Left renal pelvis (tissue), 4 donors: ENCODE measurements around the gene KCNK10. TPM values are rescaled to one million over a fixed set of nuclear protein-coding genes. Genes with fewer than 3 reads are reported as not detected.

Source experiments
- DNase-seq, 4 donors: peaks; one replicate each; pipeline ENCODE4 v3.0.0-alpha.2; 2013; ENCODE audit warnings: low read depth in 4 of 4, low spot score in 3 of 4
- polyA plus RNA-seq, 4 donors: library from polyadenylated mRNA; unstranded; fragments of 120-200 nt; gene quantifications; one replicate each; pipeline ENCODE4 v1.2.1, GENCODE V29; 2013; ENCODE audit not compliant: insufficient read length in 4 of 4

Gene KCNK10
- polyA plus RNA-seq, 4 donors: 0.13 to 0.24 (median 0.22) TPM

DNA sequence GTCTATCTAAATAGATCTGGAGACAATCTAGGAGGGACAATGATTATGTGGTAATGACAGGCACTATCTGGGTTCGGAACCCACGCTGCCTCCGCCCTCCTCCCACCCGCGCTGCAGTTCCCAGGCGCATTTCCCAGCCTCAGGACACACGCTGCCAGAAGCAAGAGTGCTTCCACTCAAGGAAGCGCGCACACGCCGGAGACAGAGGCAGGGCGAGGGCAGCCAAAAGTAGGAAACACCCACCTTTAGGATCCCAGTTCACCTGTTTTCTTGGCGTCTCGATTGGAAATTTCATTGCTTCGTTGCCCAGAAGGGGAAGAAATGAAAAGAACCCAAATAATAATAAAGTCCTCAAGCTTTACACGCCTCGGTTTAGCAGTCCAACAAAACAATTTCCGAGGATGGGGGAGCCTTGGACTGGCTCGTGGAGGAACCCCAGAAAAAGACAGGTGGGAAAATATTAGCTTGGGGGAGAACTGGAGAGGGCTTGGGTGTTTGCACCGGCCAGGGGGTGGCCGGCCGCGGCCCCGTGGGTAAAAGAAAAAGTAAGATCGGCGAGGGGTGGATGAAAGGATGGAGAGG lies 474 bp downstream of the KCNK10 start:
- DNase-seq: no peak

DNA sequence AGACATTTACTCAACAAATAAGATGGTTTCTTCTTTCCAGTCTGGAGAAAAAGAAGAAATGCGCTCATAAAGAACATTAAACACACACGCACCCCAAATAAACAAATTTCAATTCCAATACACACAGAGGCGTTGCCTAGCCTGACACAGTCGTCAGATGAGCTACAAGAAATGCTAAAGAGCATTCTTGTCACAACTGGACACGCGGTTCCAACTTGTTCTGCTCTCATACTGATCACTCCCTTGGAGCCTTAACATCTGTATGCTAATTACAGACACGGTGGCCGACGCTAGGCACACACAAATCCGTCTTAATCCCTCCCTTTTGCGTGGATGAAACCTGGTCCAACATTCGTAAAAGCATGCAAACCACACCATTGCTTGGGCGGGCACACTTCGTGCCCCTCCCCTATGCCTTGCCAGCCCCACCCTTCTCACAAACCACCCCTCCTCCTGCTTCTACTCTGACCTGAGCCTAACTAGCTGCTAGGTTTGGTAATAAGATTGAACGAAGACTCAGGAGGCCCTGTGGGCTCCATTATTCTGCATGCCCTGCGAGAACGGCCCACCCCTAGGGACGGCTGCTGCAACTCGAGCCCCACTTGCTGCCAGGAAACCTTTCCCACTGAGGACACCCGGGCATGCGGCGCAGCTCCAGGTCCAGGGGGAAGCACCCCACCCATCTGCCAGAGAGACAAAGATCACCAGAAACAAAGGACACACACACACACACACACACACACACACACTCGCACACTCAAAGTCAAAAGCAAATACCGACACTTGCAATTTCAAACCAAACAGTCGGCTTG lies 1.2 kb downstream of the KCNK10 start:
- no peak for DNase-seq

DNA sequence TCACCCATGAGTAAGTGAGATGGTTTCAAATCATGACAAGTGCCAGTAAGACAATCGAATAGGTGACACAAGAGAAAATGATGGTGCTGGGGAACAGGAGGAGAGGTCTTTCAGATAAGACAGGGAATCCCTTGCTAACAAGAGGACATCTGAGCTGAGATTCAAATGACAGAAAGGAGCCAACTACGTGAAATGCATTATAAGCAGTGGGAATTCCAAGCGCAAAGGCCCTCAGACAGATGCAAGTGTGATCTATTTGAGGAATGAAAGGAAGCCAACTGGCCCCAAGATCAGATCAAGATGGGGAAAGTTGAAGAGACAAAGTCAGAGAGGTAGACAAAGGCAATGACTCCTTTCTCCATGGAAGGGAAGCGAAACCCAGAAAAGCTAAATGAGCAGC lies 4.7 kb downstream of the KCNK10 start:
- no peak for DNase-seq

DNA sequence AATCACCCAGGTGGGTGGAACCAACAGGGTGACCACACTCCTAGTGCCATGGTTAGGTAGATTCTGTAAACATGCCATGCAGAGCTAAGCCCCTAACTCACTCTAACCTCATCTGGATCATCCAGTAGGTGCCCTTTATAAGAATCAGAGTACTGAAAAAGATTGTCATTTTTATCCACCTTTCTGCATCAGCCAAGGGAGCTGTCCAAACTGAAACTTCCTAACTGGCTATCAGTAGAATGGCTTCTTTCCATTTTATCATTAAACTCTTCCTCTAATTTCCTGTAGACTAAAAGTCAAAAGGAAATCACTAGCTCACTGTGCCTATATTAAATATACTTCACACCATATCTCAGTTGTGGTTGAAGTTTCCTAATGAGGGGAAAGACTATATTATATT lies 6.5 kb downstream of the KCNK10 start:
- no peak for DNase-seq

DNA sequence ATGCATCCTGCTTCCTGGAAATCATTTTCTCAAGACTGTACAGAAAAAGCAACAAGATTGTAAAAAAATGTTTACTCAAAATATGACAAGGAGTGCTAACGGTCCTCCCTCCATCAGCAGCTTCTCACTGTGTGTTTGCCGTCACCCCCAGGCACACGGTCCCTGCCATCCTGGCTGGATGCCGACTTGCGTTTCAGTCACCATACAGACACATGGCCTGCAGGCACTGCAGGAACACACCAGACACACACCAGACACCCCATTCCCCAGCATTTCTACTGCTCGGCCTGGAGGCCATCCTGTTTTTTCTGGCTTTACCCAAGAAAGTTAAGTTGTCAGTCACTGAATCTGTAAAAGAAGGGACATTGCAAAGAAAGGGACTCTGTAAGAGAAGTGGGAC lies 10.8 kb downstream of the KCNK10 start:
- no peak for DNase-seq

DNA sequence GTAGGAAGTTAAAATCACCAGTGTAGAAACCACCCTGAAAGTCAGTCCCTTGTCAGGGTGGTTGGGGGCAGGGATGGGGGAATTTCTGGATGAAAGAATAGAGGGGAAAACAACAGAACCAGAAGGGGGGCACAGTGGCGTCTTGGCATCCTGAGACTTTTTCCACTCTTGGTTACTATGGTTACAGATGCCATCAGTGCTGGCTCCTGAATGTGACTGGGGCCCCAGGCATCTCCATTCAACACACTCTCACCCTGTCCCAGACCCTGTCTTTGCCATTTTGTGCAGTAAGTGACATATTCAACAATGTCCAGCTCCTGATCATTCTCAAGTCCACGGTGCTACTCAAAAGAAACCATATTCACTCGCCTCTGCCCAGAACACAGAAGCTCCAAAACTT lies 11.3 kb downstream of the KCNK10 start:
- DNase-seq: no peak

DNA sequence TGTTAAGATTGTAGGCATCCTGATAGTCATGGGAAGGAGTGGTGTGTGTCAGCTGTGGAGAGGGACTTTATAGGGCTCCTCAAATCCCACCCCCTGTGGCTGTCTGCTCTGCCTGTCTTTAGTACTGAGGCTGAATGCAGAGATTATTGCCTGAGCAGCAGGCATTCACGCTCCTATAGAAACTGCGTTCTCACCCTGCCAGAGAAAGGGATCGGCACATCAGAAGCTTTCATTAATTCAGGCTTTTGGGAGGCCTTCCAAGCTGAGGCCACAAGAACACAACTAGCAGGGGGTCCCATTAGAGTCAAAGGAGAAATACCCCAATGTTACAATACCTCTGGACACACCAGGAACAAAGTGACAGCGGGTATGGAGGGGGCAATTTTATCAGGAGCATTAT lies 12.6 kb downstream of the KCNK10 start:
- DNase-seq: no peak

DNA sequence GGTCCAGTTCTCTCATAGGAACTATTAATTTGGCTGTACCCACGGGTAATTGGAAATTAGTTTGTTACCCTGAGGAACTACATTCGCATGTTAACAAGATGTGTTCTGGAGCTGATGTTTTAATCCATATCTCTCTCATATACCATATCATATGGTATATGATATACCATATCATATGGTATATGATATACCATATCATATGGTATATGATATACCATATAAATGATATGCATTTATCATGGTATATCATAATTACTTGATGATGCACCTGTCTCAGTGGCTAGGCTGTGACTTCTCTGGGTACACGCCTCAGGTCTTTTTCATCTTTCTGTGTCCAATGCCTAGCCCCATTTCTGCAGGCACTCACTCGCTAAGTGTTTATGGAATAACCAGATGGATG lies 13.0 kb downstream of the KCNK10 start:
- DNase-seq: no peak

DNA sequence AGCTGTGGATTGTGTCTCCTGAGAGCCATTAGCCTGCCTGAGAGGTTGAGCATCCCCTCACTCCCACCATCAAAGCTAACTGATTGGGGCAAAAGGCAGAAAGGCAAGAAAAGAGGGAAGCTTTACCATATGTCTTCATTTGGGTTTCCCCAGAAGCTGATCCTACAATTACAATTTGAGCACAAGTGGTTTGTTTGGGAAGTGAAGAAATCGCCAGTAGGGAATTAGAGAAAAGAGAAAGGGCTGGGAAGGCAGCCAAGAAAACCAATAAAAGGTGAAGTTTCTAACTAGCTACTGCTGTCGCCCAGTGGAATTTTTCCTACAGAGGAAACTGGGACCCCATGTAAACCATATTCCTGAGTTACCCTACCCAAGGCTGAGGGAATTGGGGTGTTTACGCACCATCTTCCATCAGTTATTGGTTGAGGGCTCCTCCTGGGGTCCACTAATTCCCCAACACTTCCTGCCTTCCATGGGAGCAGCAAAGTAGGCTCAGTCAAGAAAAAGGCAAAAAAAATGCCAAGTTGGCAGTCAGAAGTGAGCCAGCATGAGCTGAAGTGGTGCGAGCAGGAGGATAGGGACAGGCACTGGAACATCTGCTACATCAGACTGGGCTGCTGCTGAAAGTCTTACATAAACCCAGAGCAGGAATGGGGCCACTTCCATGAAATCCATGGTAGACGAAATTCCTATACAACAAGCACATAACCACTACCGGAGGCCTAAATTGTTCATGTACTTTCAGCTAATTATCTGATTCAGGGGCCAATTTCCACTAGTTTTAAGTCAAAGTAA lies 17.3 kb downstream of the KCNK10 start:
- DNase-seq: no peak

DNA sequence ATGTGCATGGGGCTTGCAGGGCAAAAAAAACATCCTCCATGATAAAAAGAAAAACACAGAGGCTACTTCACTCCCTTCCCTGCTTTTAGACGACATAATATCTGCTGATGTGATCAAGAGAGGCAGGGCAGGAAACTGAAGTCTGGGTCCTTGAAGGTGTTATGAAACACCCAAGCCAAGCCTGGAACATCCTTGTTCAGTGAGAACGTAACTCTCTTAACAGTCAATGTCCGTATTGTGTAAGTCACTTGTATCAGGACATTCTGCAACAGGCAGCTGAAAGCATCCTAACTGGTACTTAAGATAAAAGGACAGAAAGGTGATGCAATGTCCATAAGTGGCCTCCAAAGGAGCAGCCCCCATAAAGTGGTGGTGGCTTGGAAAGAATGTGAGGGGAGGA lies 20.0 kb downstream of the KCNK10 start:
- DNase-seq: no peak

DNA sequence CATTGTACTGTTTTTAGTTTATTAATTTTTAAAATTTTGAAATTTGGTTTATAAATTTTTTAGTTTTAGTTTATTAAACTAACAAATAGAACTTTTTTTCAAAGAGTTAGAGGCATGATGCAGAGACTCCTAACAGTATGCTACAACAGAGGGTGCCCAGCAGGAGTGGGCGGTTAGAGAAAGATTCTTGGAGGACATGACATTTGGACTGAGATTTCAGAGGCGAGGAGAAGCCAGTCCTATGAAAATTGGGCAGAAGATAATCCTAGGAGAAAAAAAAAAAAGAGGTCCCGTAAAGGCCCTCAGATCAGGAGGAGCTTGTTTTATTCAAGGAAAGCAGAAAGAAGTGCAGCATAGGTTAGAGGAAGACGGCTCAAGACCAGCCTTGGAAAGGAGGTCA lies 21.7 kb downstream of the KCNK10 start:
- no peak for DNase-seq

DNA sequence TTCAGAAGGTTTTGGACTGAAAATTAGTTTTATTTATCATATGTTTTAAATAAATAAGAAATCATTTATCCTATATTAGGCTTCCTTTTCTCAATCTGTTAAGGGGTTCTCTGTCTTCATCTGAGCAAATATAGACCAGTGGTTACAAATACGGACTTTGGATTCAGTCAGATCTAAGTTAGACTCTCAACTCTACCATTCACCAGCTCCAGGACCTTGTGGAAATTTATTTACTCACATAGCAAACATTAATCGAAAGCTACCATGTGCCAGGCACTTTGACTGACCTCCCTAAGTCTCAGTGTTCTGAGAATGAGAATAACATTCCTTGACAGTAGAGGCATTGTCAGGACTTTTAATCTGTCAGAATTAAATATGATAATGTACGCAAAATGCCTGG lies 22.3 kb downstream of the KCNK10 start:
- DNase-seq: no peak

DNA sequence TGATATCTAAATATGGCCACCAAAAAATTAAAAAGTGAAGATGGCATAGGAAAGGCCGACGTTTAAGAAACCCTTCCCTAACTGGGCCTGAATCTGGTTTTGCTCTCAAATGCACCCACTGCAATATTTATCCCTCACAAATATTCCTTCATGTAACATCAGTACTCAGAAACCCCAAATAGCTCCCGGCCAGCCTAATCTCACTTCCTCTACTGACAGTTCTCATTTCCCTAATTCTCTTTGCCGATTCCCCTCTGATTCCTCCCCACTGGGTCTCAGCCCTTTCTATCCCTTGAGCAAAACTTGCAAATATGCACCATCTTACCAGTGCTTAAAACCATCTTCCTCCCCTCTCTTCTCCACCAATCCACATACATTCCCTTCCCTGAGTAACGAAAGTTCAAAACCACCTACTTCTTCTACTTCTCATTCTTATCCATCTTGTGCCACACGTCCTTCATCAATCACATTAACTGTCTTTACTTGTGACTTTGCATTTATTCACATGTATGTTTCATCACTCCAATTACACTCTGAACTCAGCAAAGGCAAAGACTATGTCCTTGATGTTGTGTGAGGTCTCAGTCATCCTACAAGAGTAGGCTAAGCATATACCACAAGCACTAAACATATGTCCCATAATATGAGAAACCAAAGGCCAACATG lies 23.1 kb downstream of the KCNK10 start:
- DNase-seq: no peak

DNA sequence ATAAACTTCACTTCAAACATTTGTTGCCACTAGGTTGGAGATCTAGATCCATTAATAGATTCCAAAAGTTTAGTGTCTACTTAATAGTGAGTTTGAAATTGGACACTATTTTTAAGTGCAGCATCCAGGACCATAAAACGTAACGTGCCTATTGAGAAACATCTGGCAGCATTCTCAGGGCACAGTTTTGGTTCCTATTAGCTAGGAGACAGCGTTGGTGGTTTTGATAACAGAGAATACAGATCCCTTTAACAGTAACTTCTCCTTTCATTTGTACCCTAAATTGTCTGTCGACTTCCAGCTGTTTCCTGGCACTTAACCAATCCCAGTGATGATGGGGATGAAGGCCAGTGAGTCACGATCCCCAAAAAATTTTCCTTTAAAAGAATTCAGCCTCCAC lies 25.8 kb downstream of the KCNK10 start:
- no peak for DNase-seq

DNA sequence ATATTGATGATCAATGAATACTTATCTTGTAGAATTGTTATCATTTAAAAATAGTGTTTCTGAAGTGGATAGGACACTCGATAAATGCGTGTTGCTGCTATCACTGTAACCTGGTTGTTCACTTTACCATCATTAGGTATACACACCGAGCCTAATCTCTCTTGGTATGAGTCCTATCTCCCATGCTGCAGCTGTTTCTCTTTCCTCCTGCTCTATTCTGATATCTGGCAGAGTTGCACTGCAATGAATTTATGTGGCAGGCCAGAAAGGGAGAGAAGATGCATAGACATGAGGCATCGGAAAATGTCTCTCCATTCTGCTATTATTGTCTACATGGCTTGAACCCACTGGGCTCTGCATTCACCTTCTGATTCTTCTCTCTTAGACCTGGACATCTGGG lies 26.7 kb downstream of the KCNK10 start:
- DNase-seq: no peak

DNA sequence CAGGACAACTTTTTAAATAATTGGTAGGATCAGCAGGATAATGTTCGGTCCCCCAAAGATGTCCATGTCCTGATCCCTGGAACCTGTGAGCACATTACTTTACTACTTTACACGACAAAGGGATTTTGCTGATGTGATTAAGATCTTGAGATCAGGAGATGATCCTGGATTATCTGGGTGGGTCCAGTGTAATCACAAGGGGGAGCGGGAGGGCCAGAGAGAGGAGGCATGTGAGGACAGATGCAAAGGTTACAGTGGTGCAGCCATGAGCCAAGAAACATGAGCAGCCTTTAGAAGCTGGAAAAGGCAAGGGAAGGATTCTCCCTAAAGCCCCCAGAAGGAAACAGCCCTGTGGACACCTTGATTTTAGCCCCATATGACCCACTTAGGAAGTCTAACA lies 33.1 kb downstream of the KCNK10 start:
- DNase-seq: no peak

DNA sequence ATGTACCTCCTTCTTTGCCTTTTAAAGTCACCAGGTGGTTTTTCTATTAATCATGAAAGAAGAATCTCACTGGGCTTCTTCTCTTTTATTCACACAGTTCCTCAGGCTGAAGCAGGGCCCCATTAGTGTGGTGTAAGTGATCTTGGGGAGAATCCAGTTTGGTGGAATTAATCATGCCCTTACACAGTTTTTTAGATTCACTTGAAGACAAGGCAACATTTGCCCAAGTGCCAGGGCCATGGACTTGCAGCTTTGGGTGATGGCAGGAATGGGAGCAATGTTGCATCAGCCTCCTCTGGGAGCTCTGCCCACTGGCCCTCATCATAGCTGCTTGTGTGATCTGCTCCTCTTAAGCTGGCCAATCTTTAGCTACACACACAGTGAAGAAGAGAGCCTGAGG lies 33.8 kb downstream of the KCNK10 start:
- DNase-seq: no peak

DNA sequence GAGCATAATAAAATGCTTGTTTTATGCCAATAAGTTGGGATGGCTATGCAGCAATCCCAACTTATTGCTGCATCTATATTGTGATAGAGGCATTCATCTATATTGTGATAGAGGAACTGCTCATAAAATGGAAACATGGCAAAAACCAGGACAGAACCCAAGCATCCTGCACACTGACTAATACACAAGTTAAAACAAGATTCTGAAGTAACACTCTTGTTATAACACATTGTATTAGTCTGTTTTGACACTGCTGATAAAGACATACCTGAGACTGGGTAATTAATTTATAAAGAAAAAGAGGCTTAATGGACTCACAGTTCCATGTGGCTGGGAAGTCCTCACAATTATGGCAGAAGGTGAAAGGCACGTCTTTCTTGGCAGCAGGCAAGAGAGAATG lies 36.8 kb downstream of the KCNK10 start:
- DNase-seq: no peak

DNA sequence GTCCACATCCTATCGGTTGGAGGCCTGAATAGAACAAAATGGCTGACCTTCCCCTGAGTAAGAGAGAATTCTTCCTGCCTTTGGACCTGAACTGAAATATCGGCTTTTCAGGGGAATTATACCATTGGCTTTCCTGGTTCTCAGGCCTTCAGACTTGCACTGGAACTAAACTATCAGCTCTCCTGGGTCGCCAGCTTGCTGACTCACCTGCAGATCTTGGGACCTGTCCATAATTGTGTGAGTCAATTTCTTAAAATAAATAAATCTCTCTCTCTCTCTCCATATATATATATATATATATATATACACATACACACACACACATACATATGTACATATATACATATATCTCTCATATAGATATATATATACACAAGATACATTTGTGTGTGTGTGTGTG lies 41.6 kb downstream of the KCNK10 start:
- no peak for DNase-seq

DNA sequence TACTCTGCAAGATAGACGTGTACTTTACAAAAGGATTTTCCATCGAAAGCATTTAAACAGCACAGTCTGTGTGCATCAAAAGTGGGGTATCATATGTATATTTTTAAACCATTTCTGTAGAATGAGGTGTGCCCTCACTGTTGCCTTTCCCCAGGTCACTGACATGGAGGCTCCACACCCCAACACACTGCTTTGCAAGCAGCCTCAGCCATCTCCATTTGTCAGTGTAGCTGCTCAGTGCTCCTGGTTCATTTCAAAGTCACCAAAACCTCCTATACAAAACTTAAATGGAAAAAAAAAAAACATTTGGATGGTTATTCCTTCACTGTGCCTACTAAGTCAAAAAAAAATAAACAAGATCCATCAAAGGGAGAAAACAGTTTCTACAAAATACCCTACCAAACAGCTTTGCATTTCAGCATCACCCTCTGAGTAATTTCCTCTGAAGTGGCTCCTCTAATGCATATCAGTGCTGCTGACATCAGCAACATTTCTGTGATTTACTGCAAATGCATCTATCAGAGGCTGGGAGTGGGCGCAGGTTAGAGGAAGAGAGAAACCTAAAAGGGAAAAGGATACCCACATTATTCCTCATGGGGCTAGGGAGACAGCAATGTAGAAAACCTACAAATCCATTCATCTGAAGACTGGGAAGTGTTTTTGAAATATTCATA lies 46.0 kb downstream of the KCNK10 start:
- no peak for DNase-seq
